Esophagus muscularis mucosa (tissue), 4 donors: ENCODE results near the gene GFOD1. TPM values are rescaled to one million over a fixed set of nuclear protein-coding genes. Genes with fewer than 3 reads are reported as not detected.

ENCODE experiments used
- DNase-seq: peaks from one replicate; pipeline ENCODE4 v3.0.0-alpha.2; 2017; ENCODE audit errors: extremely low spot score
- H3K27ac ChIP-seq, 4 donors: fragments of 200-600 bp; sonication (generic); replicated peaks in 1 of 4; 1 replicate in 3 of 4; 2 replicates in 1 of 4; pipeline ENCODE4 v1.5.1; 2016 to 2019; ENCODE audit warnings: mild to moderate bottlenecking in 1 of 4
- H3K27me3 ChIP-seq, 4 donors: fragments of 200-600 bp; sonication (generic); one replicate each; pipeline versions ENCODE4 v1.5.1 to v1.6.0; 2016 to 2019
- H3K36me3 ChIP-seq, 4 donors: fragments of 200-600 bp; sonication (generic); one replicate each; pipeline ENCODE4 v1.5.1; 2016 to 2019
- H3K4me1 ChIP-seq, 4 donors: fragments of 200-600 bp; sonication (generic); one replicate each; pipeline ENCODE4 v1.5.1; 2016 to 2019
- H3K4me3 ChIP-seq, 4 donors: fragments of 200-600 bp; sonication (generic); 1 replicate in 2 of 4; 2 replicates in 2 of 4; pipeline ENCODE4 v1.5.1; 2016 to 2019; ENCODE audit warnings: mild to moderate bottlenecking in 4 of 4, moderate library complexity in 1 of 4
- H3K9me3 ChIP-seq, 4 donors: fragments of 200-600 bp; sonication (generic); 1 replicate in 3 of 4; 2 replicates in 1 of 4; pipeline ENCODE4 v1.5.1; 2016 to 2019
- CTCF ChIP-seq, 3 experiments: fragments of 200-600 bp in 2 of 3; fragments of 450-650 bp in 1 of 3; sonication (generic) in 2 of 3; IDR thresholded peaks; one replicate each; pipeline ENCODE4 v1.5.1; 2017 to 2019; ENCODE audit warnings: antibody characterized with exemption in 3 of 3, mild to moderate bottlenecking in 2 of 3, moderate library complexity in 1 of 3
- EP300 ChIP-seq: sonication (generic); formaldehyde crosslinking; IDR thresholded peaks from one replicate; pipeline ENCODE4 v1.6.1; 2017; ENCODE audit warnings: antibody characterized with exemption
- POLR2A ChIP-seq: fragments of 450-650 bp; IDR thresholded peaks from one replicate; pipeline ENCODE4 v1.6.1; 2017; ENCODE audit warnings: antibody characterized with exemption, moderate library complexity, mild to moderate bottlenecking, low read depth
- POLR2AphosphoS5 ChIP-seq, 2 donors: sonication (generic); formaldehyde crosslinking; IDR thresholded peaks; one replicate each; pipeline ENCODE4 v1.6.1; 2017; ENCODE audit warnings: antibody characterized with exemption in 2 of 2
- WGBS: methylation state at CpG from one replicate; pipeline ENCODE4 v1.1.5; 2018; 5-methylcytosine and 5-hydroxymethylcytosine counted together
- intact Hi-C: fragments of 100-400 bp; cut with DNase I; formaldehyde crosslinking; loops from one replicate; pipeline ENCODE4 v1.15.1; 2023
- total RNA-seq, 4 donors: library from RNA; depleted of rRNA; stranded (reverse); fragments of >200 nt; gene quantifications; one replicate each; pipeline versions ENCODE4 v1.1.0 to v1.2.1, GENCODE V29; 2016

GFOD1 gene
- total RNA-seq, 4 donors from 2014 or later: 21.7 to 34.5 (median 25.8) TPM

- intact Hi-C loops: no loop called here
- H3K4me1 ChIP-seq: no peaks in the 10 kb centered on the region
- no peaks in the 10 kb centered on the region for H3K9me3 ChIP-seq
- peaks cover 71 to 99% (median 91%) of the 10 kb centered on the region in 4 donors for H3K36me3 ChIP-seq
- H3K27me3 ChIP-seq: no peaks in the 10 kb centered on the region
- DNase-seq: peak; percentile 26
- WGBS: 96% methylated on average over 2 of the region's 2 CpGs
- no peak for TF ChIP-seq POLR2A
- TF ChIP-seq EP300: no peak
- H3K4me3 ChIP-seq: no peak overlapping the region
- no peak overlapping the region for H3K27ac ChIP-seq
Observed at GRCh38 chr6:13318821-13319220, 168.6 kb downstream of the GFOD1 start.

- no peaks in the 10 kb centered on the region for H3K27me3 ChIP-seq
- H3K36me3 ChIP-seq: peaks cover 66 to 92% (median 75%) of the 10 kb centered on the region in 4 donors
- DNase-seq: peak; percentile 55
- TF ChIP-seq POLR2A: no peak
- H3K4me3 ChIP-seq: no peak overlapping the region
- no peak overlapping the region for H3K27ac ChIP-seq
- WGBS: 95% methylated on average over 5 of the region's 5 CpGs
- no peaks in the 10 kb centered on the region for H3K4me1 ChIP-seq
- intact Hi-C loops: no loop called here
- no peaks in the 10 kb centered on the region for H3K9me3 ChIP-seq
Observed at GRCh38 chr6:13315896-13316295, 171.5 kb downstream of the GFOD1 start.

GRCh38 chr6:13314806-13315205 is 172.6 kb downstream of the GFOD1 start:
- intact Hi-C loops: no loop called here
- DNase-seq: peak; percentile 55

GRCh38 chr6:13311155-13311554 is 176.2 kb downstream of the GFOD1 start:
- no peak overlapping the region for H3K27ac ChIP-seq
- peaks cover 30 to 76% (median 48%) of the 10 kb centered on the region in 4 donors for H3K36me3 ChIP-seq
- H3K4me3 ChIP-seq: no peak overlapping the region
- intact Hi-C loops: no loop called here
- H3K9me3 ChIP-seq: no peaks in the 10 kb centered on the region
- TF ChIP-seq CTCF (IDR thresholded peaks at IDR 0.05) (no peak), POLR2A (no peak)
- WGBS: 0% methylated on average over 1 of the region's 1 CpG
- no peak for DNase-seq
- peaks cover 0 to 5% (median 0%) of the 10 kb centered on the region in 4 donors for H3K4me1 ChIP-seq
- no peaks in the 10 kb centered on the region for H3K27me3 ChIP-seq

More at GRCh38 chr6:13314806-13315205, 172.6 kb downstream of the GFOD1 start:
- H3K4me3 ChIP-seq: no peak overlapping the region
- no peaks in the 10 kb centered on the region for H3K4me1 ChIP-seq
- H3K27me3 ChIP-seq: no peaks in the 10 kb centered on the region
- no peaks in the 10 kb centered on the region for H3K9me3 ChIP-seq
- TF ChIP-seq EP300 (no peak), POLR2A (no peak), CTCF (IDR thresholded peaks at IDR 0.05) (no peak), POLR2AphosphoS5 (IDR thresholded peaks at IDR 0.05) (no peak)
- H3K27ac ChIP-seq: no peak overlapping the region
- peaks cover 57 to 87% (median 67%) of the 10 kb centered on the region in 4 donors for H3K36me3 ChIP-seq

GRCh38 chr6:13308332-13308731 is 179.1 kb downstream of the GFOD1 start:
- intact Hi-C loops: no loop called here
- H3K27ac ChIP-seq: no peak overlapping the region
- 89% methylated on average over 1 of the region's 1 CpG for WGBS

More at GRCh38 chr6:13308332-13308731, 179.1 kb downstream of the GFOD1 start:
- H3K4me1 ChIP-seq: peaks cover 17 to 20% (median 18%) of the 10 kb centered on the region in 4 donors
- peaks cover 2 to 52% (median 27%) of the 10 kb centered on the region in 4 donors for H3K36me3 ChIP-seq
- TF ChIP-seq EP300: no peak
- no peak for TF ChIP-seq POLR2A
- no peak for TF ChIP-seq POLR2AphosphoS5 (IDR thresholded peaks at IDR 0.05)
- no peak for TF ChIP-seq CTCF (IDR thresholded peaks at IDR 0.05)
- H3K27me3 ChIP-seq: no peaks in the 10 kb centered on the region
- peak; percentile 26 for DNase-seq
- H3K9me3 ChIP-seq: no peaks in the 10 kb centered on the region
- no peak overlapping the region for H3K4me3 ChIP-seq

Other genes with a start within 250 kb of the GFOD1 start
- gene TBC1D7, start 159.1 kb downstream of the GFOD1 start, total RNA-seq: 10 to 100 TPM in 1 of 4 donors, 1 to 10 TPM in 3; 5.5 to 12.5 (median 8.4) TPM
- 10 to 100 TPM in 3 of 4 donors, 1 to 10 TPM in 1; 7.8 to 14.5 (median 12.6) TPM for gene SIRT5, start 87.0 kb upstream of the GFOD1 start, total RNA-seq
- 10 to 100 TPM; 67.3 to 97.2 (median 74.8) TPM for gene NOL7, start 127.7 kb upstream of the GFOD1 start, total RNA-seq
- 10 to 100 TPM; 29.3 to 57.1 (median 42.4) TPM for gene RANBP9, start 224.2 kb upstream of the GFOD1 start, total RNA-seq